Umbilical cord (tissue), 2 donors: ENCODE results near the gene IKZF3. TPM values are rescaled to one million over a fixed set of nuclear protein-coding genes. Genes with fewer than 3 reads are reported as not detected.
"Not testable (repeated sequence)": the region's sequence is repeated elsewhere in the genome, so short reads cannot be mapped to it uniquely, and the experiment has no call there.

ENCODE experiments used
- DNase-seq: peaks from one replicate; pipeline ENCODE4 v3.0.0-alpha.2; 2015; ENCODE audit warnings: low spot score
- total RNA-seq: library from RNA; depleted of rRNA; stranded (reverse); fragments of >200 nt; gene quantifications from one replicate; pipeline ENCODE4 v1.2.3, GENCODE V29; 2014; ENCODE audit warnings: low replicate concordance; ENCODE audit not compliant: insufficient read depth

Gene IKZF3
- total RNA-seq = 3.4 TPM

GRCh38 chr17:39863918-39864746 is at the start of gene IKZF3:
TSS of gene IKZF3 (minus strand) at chr17:39864312. CDS start at chr17:39864126, 186 bp downstream.
- DNase-seq = peak; percentile 15

GRCh38 chr17:39908789-39909352 is 44.8 kb upstream of the IKZF3 start:
- no peak for DNase-seq

GRCh38 chr17:39904990-39905288 is 40.8 kb upstream of the IKZF3 start:
- DNase-seq = no peak

- DNase-seq = no peak
Observed at GRCh38 chr17:39903158-39903884, 39.2 kb upstream of the IKZF3 start.

GRCh38 chr17:39902027-39902426 is 37.9 kb upstream of the IKZF3 start:
- DNase-seq = not testable (repeated sequence)

GRCh38 chr17:39899215-39899614 is 35.1 kb upstream of the IKZF3 start:
- DNase-seq = peak; percentile 33

- no peak for DNase-seq
Observed at GRCh38 chr17:39898088-39898487, 34.0 kb upstream of the IKZF3 start.

GRCh38 chr17:39894681-39895376 is 30.7 kb upstream of the IKZF3 start:
- no peak for DNase-seq

GRCh38 chr17:39889200-39889599 is 25.1 kb upstream of the IKZF3 start:
- no peak for DNase-seq

GRCh38 chr17:39887078-39887477 is 23.0 kb upstream of the IKZF3 start:
- DNase-seq = no peak

GRCh38 chr17:39886102-39886501 is 22.0 kb upstream of the IKZF3 start:
- DNase-seq = not testable (repeated sequence)

- no peak for DNase-seq
Observed at GRCh38 chr17:39872751-39873150, 8.6 kb upstream of the IKZF3 start.

- DNase-seq = no peak
Observed at GRCh38 chr17:39871801-39872200, 7.7 kb upstream of the IKZF3 start.

- no peak for DNase-seq
Observed at GRCh38 chr17:39870776-39871175, 6.7 kb upstream of the IKZF3 start.

GRCh38 chr17:39868554-39868942 is 4.4 kb upstream of the IKZF3 start:
- no peak for DNase-seq

- no peak for DNase-seq
Observed at GRCh38 chr17:39867880-39868553, 3.9 kb upstream of the IKZF3 start, which contains the start of gene ZPBP2. TSS of gene ZPBP2 (plus strand) at chr17:39868202. CDS start at chr17:39868355, 153 bp downstream.

- no peak for DNase-seq
Observed at GRCh38 chr17:39867084-39867879, 3.2 kb upstream of the IKZF3 start.

- no peak for DNase-seq
Observed at GRCh38 chr17:39866013-39866730, 2.1 kb upstream of the IKZF3 start.

GRCh38 chr17:39863244-39863917 is 731 bp downstream of the IKZF3 start:
- DNase-seq = no peak
